Forelimb muscle (tissue), 1 donor: ENCODE results near the gene TCF15. TPM values are rescaled to one million over a fixed set of nuclear protein-coding genes. Genes with fewer than 3 reads are reported as not detected.

Source experiments
- polyA plus RNA-seq: library from polyadenylated mRNA; unstranded; fragments of 120-200 nt; gene quantifications from one replicate; pipeline ENCODE4 v1.2.1, GENCODE V29; 2013; ENCODE audit not compliant: insufficient read length

Gene TCF15
- polyA plus RNA-seq, 1 donor = 5.3 TPM

Other genes starting within 250 kb of the TCF15 start
- 2.9 TPM for gene TRIB3, start 229.5 kb downstream of the TCF15 start, polyA plus RNA-seq
- gene RBCK1, start 202.0 kb downstream of the TCF15 start, polyA plus RNA-seq = 48.3 TPM
- gene TBC1D20, start 147.8 kb downstream of the TCF15 start, polyA plus RNA-seq = 28.8 TPM
- 107 TPM for gene CSNK2A1, start 66.5 kb downstream of the TCF15 start, polyA plus RNA-seq
- 8.2 TPM for gene SRXN1, start 42.9 kb upstream of the TCF15 start, polyA plus RNA-seq
- gene SCRT2, start 65.5 kb upstream of the TCF15 start, polyA plus RNA-seq = not detected
- gene SLC52A3, start 158.2 kb upstream of the TCF15 start, polyA plus RNA-seq = 0.24 TPM
- 25.3 TPM for gene FAM110A, start 223.4 kb upstream of the TCF15 start, polyA plus RNA-seq